ENCODE data around the gene CNPPD1. TPM values are rescaled to one million over a fixed set of nuclear protein-coding genes. Genes with fewer than 3 reads are reported as not detected.

CNPPD1 gene
- 35.6 to 47.6 TPM (median 44.4 TPM) in 5 replicates for total RNA-seq (2022; extraction: Qiagen RNA extraction; ENCODE audit: low read depth)

DNA sequence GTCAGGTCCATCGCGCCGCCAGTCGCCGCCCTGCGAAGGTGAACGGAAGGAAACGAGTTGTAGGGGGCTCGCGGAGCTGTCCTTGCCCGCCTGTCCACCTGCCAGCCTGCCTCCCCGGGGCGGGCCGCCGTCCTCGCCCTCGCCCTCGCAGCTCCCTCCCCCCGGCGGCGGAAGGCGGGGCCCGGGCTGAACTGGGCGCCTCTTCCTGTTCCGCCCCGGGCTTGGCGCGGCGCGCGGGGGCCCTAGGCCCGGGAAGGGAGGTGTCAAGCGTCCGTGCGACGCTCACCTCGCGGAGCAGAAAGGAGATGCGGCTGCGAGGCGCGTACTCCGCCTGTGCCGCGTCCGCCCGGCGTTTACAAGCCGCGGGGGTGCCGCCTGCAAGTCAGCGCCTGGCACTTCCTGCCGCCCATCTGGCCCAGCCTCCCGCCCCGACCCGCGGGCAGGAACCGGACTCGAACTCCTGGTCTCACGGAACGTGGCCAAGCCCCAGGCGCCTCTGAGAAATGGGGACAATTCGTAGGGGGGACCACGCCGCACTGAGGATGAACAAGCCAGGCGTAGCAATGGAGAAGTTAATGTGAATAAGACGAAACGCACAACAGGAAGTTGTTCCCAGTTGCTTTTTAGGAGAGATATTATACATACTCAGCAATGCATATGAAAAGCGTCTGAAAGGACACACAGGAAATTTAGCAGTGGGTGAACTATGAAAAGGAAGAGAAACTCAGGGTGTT lies at the start of gene CNPPD1:
TSS of gene CNPPD1 (minus strand) at position 108 of the 734 bp plus-strand sequence. CDS start at position 11, 97 bp downstream.

GRCh38 chr2:219218732-219219701 lies 42.3 kb upstream of the CNPPD1 start, which contains the start of gene ABCB6:
TSS of gene ABCB6 (minus strand) at chr2:219218958. CDS start at chr2:219218673, 285 bp downstream.

DNA sequence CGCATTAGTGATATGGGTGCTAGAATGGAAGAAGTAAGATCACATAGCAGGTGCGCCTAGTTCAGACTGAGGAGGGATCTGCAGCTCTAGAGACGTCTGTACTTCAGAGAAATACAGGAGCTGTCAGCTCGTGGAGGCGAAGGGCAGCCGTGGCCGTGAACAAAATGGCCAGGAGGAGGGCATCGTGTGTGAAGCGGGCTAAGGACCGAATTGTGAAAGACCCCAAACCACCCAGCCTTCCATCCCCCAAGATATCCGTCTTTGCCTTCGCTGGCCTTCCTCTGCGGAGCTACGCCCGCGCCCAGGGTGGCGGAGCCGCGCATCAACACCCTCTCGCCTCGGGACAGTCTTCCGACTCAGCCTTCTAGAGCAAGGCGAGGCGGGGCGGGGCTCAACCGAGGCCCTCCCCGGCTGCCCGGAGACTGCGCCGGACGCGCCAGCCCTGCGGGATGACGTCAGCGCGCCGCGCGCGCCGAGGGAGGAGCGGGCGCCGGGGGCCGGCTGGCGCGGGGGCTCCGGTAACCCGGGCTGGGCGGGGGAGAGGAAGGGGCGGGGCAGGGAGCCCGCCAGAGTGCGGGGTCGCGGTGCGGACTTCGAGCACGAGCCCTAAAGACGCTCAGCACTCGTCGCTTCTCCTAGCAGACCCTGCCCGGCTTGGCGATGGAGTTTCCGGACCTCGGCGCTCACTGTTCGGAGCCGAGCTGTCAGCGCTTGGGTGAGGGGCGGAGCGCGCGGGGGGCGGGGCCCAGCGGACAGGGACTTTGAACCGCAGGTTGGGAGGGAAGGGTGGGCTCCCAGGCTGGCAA lies 29.8 kb upstream of the CNPPD1 start, which contains the start of gene ZFAND2B:
TSS of gene ZFAND2B (plus strand) at position 455 of the 806 bp plus-strand sequence. CDS start at position 661, 206 bp downstream.

DNA sequence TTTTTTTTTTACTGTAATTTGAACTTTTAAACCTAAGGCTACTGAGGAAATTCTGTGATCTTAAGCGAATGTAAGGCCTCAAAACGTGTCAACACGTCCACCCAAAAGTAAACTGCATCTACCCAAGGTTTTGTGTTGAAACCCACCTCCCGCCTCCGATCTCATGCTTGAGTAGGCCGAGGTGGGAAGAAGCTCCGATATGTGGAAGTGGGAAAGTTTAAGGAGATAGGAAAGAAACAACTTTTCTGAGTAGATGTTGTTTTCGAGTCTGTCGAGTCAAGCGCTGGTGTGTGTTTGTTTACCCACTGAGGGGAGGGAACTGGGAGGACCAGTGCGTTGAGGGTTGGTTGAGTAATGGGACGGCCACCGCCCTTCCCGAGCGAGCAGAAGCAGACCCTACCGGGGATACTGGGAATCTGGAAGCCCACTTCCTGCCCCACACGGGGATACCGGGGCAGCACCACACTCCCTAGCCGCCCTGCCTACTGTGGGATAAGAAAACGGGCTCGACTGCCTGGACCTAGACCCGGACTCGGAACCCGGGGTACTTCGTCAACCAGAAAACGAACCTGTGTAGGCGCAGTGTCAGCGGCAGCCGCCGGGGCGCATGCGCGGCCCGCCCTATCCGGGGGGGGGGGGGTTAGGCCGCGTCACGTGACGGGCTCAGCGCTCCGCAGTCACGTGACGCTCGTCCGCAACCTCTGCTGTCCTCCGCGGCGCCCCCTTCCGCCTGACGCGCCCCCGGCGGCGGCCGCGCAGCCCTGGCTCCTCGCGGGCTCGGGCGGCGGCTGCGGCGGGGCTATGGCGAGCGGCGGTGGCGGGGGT lies 1.0 kb upstream of the CNPPD1 start, which contains the start of gene RETREG2:
TSS of gene RETREG2 (plus strand) at position 724 of the 825 bp plus-strand sequence. CDS start at position 802, 78 bp downstream.

GRCh38 chr2:219169930-219170654 lies 6.6 kb downstream of the CNPPD1 start, which contains the start of gene SLC23A3:
TSS of gene SLC23A3 (minus strand) at chr2:219170029. CDS start at chr2:219169984, 45 bp downstream.

GRCh38 chr2:219160186-219161017 lies 16.3 kb downstream of the CNPPD1 start, which contains the start of gene NHEJ1:
TSS of gene NHEJ1 (minus strand) at chr2:219160815. CDS start at chr2:219158362, 2,453 bp downstream.

Other genes with a start within 250 kb of the CNPPD1 start
- 0.89 to 3.2 TPM (median 2.2 TPM) in 5 replicates for gene CDK5R2, start 217.3 kb downstream of the CNPPD1 start, total RNA-seq (2022; extraction: Qiagen RNA extraction; ENCODE audit: low read depth)
- gene FEV, start 191.7 kb downstream of the CNPPD1 start, total RNA-seq (2022; extraction: Qiagen RNA extraction; ENCODE audit: low read depth), result 0.08 TPM in 1 of 5 replicates, not detected in the others
- 0.44 TPM in 1 of 5 replicates, not detected in the others for gene CRYBA2, start 183.5 kb downstream of the CNPPD1 start, total RNA-seq (2022; extraction: Qiagen RNA extraction; ENCODE audit: low read depth)
- gene CFAP65, start 135.4 kb downstream of the CNPPD1 start, total RNA-seq (2022; extraction: Qiagen RNA extraction; ENCODE audit: low read depth), result 0.10 to 0.34 TPM (median 0.14 TPM) in 5 replicates
- gene IHH, start 116.0 kb downstream of the CNPPD1 start, total RNA-seq (2022; extraction: Qiagen RNA extraction; ENCODE audit: low read depth), result 0.09 to 0.21 TPM (median 0.13 TPM) in 4 of 5 replicates, not detected in the other
- gene NHEJ1, start 16.1 kb downstream of the CNPPD1 start, total RNA-seq (2022; extraction: Qiagen RNA extraction; ENCODE audit: low read depth), result 14.2 to 17.9 TPM (median 15.0 TPM) in 5 replicates
- 0.37 to 0.72 TPM (median 0.44 TPM) in 5 replicates for gene SLC23A3, start 6.9 kb downstream of the CNPPD1 start, total RNA-seq (2022; extraction: Qiagen RNA extraction; ENCODE audit: low read depth)
- gene RETREG2, start 1.4 kb upstream of the CNPPD1 start, total RNA-seq (2022; extraction: Qiagen RNA extraction; ENCODE audit: low read depth), result 63.3 to 90.6 TPM (median 87.4 TPM) in 5 replicates
- gene ZFAND2B, start 29.9 kb upstream of the CNPPD1 start, total RNA-seq (2022; extraction: Qiagen RNA extraction; ENCODE audit: low read depth), result 17.9 to 24.2 TPM (median 22.6 TPM) in 5 replicates
- 22.7 to 35.5 TPM (median 32.1 TPM) in 5 replicates for gene ABCB6, start 42.0 kb upstream of the CNPPD1 start, total RNA-seq (2022; extraction: Qiagen RNA extraction; ENCODE audit: low read depth)
- 42.0 to 54.7 TPM (median 49.5 TPM) in 5 replicates for gene ATG9A, start 52.7 kb upstream of the CNPPD1 start, total RNA-seq (2022; extraction: Qiagen RNA extraction; ENCODE audit: low read depth)
- gene ANKZF1, start 52.9 kb upstream of the CNPPD1 start, total RNA-seq (2022; extraction: Qiagen RNA extraction; ENCODE audit: low read depth), result 16.9 to 25.9 TPM (median 21.0 TPM) in 5 replicates
- gene GLB1L, start 68.5 kb upstream of the CNPPD1 start, total RNA-seq (2022; extraction: Qiagen RNA extraction; ENCODE audit: low read depth), result 5.6 to 10.6 TPM (median 6.3 TPM) in 5 replicates
- gene STK16, start 68.6 kb upstream of the CNPPD1 start, total RNA-seq (2022; extraction: Qiagen RNA extraction; ENCODE audit: low read depth), result 25.4 to 29.7 TPM (median 28.2 TPM) in 5 replicates
- gene TUBA4B, start 76.3 kb upstream of the CNPPD1 start, total RNA-seq (2022; extraction: Qiagen RNA extraction; ENCODE audit: low read depth), result 0.23 to 0.57 TPM (median 0.27 TPM) in 5 replicates
- gene TUBA4A, start 77.0 kb upstream of the CNPPD1 start, total RNA-seq (2022; extraction: Qiagen RNA extraction; ENCODE audit: low read depth), result 378 to 475 TPM (median 406 TPM) in 5 replicates
- gene DNAJB2, start 102.4 kb upstream of the CNPPD1 start, total RNA-seq (2022; extraction: Qiagen RNA extraction; ENCODE audit: low read depth), result 40.9 to 60.5 TPM (median 51.9 TPM) in 5 replicates
- gene PTPRN, start 132.5 kb upstream of the CNPPD1 start, total RNA-seq (2022; extraction: Qiagen RNA extraction; ENCODE audit: low read depth), result 0.86 to 2.1 TPM (median 0.92 TPM) in 5 replicates
- not detected in 5 replicates for gene RESP18, start 155.8 kb upstream of the CNPPD1 start, total RNA-seq (2022; extraction: Qiagen RNA extraction; ENCODE audit: low read depth)
- 52.1 to 66.4 TPM (median 56.1 TPM) in 5 replicates for gene DNPEP, start 211.0 kb upstream of the CNPPD1 start, total RNA-seq (2022; extraction: Qiagen RNA extraction; ENCODE audit: low read depth)
- gene DES, start 241.5 kb upstream of the CNPPD1 start, total RNA-seq (2022; extraction: Qiagen RNA extraction; ENCODE audit: low read depth), result 0.05 to 0.17 TPM in 2 of 5 replicates, not detected in the others